Measurements from ENCODE around the gene WIPF3.
"Not testable (repeated sequence)": the region's sequence is repeated elsewhere in the genome, so short reads cannot be mapped to it uniquely, and the experiment has no call there.

WIPF3 gene

DNA sequence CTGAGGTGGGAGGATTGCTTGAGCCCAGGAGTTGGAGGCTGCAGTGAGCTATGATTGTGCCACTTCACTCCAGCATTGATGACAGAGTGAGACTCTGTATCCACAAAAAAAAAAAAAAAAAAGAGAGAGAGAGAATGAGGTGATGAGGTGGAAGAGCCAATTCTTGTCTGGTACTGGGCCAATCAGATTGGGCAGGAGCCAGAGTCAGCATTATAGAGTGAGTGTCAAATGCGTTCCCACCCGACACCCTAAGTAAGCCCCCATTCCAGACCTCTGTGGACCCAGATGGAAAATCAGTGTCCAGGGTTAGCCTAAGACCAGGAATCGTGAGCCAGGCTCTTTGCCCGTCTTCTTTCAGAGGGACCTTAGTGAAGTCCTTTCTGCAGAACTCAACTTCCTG lies 83.9 kb downstream of the WIPF3 start:
- Histone ChIP-seq H3K27me3 (ENCODE audit: insufficient read depth, low read length, poor library complexity, severe bottlenecking) (no peaks in the 10 kb centered on the region), H3K4me1 (ENCODE audit: insufficient read depth, low read length, poor library complexity, severe bottlenecking) (no peaks in the 10 kb centered on the region), H3F3A (ENCODE audit: low read depth) (no peaks in the 10 kb centered on the region), H3K9me2 (replicated peaks; ENCODE audit: low read depth, low read length) (no peaks in the 10 kb centered on the region), H3K4me3 (ENCODE audit: low read length, poor library complexity, severe bottlenecking) (no peak overlapping the region), H3K79me2 (ENCODE audit: insufficient read depth, low read length) (no peaks in the 10 kb centered on the region), H4K20me1 (ENCODE audit: insufficient read depth, low read length, poor library complexity, severe bottlenecking) (no peaks in the 10 kb centered on the region), H3K9ac (ENCODE audit: low read depth, low read length, poor library complexity, severe bottlenecking) (no peak overlapping the region), H3K4me2 (ENCODE audit: low read depth, low read length, poor library complexity, severe bottlenecking) (no peak overlapping the region), H3K9me3 (ENCODE audit: insufficient read depth, low read depth, low read length) (no peaks in the 10 kb centered on the region), H2AFZ (ENCODE audit: low read length) (no peak overlapping the region), H3K36me3 (ENCODE audit: insufficient read depth, low read length) (no peaks in the 10 kb centered on the region)
- TF ChIP-seq, protein P1, sequence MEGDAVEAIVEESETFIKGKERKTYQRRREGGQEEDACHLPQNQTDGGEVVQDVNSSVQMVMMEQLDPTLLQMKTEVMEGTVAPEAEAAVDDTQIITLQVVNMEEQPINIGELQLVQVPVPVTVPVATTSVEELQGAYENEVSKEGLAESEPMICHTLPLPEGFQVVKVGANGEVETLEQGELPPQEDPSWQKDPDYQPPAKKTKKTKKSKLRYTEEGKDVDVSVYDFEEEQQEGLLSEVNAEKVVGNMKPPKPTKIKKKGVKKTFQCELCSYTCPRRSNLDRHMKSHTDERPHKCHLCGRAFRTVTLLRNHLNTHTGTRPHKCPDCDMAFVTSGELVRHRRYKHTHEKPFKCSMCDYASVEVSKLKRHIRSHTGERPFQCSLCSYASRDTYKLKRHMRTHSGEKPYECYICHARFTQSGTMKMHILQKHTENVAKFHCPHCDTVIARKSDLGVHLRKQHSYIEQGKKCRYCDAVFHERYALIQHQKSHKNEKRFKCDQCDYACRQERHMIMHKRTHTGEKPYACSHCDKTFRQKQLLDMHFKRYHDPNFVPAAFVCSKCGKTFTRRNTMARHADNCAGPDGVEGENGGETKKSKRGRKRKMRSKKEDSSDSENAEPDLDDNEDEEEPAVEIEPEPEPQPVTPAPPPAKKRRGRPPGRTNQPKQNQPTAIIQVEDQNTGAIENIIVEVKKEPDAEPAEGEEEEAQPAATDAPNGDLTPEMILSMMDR (conservative IDR thresholded peaks at IDR 0.05; ENCODE audit: low read length) = no peak
- no peak for TF ChIP-seq EZH2phosphoT487 (IDR thresholded peaks at IDR 0.05; ENCODE audit: borderline replicate concordance)

DNA sequence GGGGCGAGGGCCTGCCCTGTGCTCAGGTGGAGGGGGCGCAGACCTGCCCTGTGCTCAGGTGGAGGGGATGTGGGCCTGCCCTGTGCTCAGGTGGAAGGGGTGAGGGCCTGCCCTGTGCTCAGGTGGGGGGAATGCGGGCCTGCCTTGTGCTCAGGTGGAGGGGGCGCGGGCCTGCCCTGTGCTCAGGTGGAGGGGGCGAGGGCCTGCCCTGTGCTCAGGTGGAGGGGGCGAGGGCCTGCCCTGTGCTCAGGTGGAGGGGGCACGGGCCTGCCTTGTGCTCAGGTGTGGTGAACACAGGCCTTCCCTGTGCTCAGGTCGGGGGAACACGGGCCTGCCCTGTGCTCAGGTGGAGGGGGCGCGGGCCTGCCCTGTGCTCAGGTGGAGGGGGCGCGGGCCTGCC lies 84.5 kb downstream of the WIPF3 start:
- H3F3A ChIP-seq (ENCODE audit: low read depth); H3K9me3 ChIP-seq (ENCODE audit: insufficient read depth, low read depth, low read length); H3K4me1 ChIP-seq (ENCODE audit: insufficient read depth, low read length, poor library complexity, severe bottlenecking); H3K4me2 ChIP-seq (ENCODE audit: low read depth, low read length, poor library complexity, severe bottlenecking); H3K9me2 ChIP-seq (replicated peaks; ENCODE audit: low read depth, low read length); H2AFZ ChIP-seq (ENCODE audit: low read length); H3K4me3 ChIP-seq (ENCODE audit: low read length, poor library complexity, severe bottlenecking); H4K20me1 ChIP-seq (ENCODE audit: insufficient read depth, low read length, poor library complexity, severe bottlenecking); H3K27me3 ChIP-seq (ENCODE audit: insufficient read depth, low read length, poor library complexity, severe bottlenecking); H3K36me3 ChIP-seq (ENCODE audit: insufficient read depth, low read length); H3K79me2 ChIP-seq (ENCODE audit: insufficient read depth, low read length); H3K9ac ChIP-seq (ENCODE audit: low read depth, low read length, poor library complexity, severe bottlenecking): not testable (repeated sequence)

DNA sequence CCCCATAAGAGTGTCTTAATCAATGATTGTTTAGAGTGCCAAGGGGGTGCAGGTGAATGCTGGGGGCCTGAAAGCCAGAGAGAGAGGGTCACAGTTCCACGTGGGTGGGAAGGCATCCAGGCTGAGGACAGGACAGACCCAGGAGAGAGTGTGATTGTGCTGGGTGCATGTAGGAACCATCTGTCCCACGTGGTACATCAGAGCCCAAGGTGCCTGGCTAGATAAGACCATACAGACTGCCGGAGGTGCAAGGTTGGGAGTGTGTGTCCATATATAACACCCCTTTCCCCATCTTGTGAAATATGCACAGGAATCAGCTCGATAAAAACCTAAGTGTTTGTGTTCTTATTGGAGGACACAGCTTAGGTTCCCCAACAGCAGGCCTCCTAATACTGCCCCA lies 85.5 kb downstream of the WIPF3 start:
- Histone ChIP-seq H3K4me1 (ENCODE audit: insufficient read depth, low read length, poor library complexity, severe bottlenecking) (no peaks in the 10 kb centered on the region), H3K9ac (ENCODE audit: low read depth, low read length, poor library complexity, severe bottlenecking) (no peak overlapping the region), H3K4me2 (ENCODE audit: low read depth, low read length, poor library complexity, severe bottlenecking) (no peak overlapping the region), H3K4me3 (ENCODE audit: low read length, poor library complexity, severe bottlenecking) (no peak overlapping the region), H2AFZ (ENCODE audit: low read length) (no peak overlapping the region), H3K27me3 (ENCODE audit: insufficient read depth, low read length, poor library complexity, severe bottlenecking) (no peaks in the 10 kb centered on the region), H3K36me3 (ENCODE audit: insufficient read depth, low read length) (no peaks in the 10 kb centered on the region), H3K9me2 (replicated peaks; ENCODE audit: low read depth, low read length) (no peaks in the 10 kb centered on the region), H3F3A (ENCODE audit: low read depth) (no peaks in the 10 kb centered on the region), H3K9me3 (ENCODE audit: insufficient read depth, low read depth, low read length) (no peaks in the 10 kb centered on the region), H4K20me1 (ENCODE audit: insufficient read depth, low read length, poor library complexity, severe bottlenecking) (no peaks in the 10 kb centered on the region), H3K79me2 (ENCODE audit: insufficient read depth, low read length) (no peaks in the 10 kb centered on the region)
- TF ChIP-seq EZH2phosphoT487 (IDR thresholded peaks at IDR 0.05; ENCODE audit: borderline replicate concordance) = no peak
- TF ChIP-seq, protein P1 (conservative IDR thresholded peaks at IDR 0.05; ENCODE audit: low read length) = no peak

DNA sequence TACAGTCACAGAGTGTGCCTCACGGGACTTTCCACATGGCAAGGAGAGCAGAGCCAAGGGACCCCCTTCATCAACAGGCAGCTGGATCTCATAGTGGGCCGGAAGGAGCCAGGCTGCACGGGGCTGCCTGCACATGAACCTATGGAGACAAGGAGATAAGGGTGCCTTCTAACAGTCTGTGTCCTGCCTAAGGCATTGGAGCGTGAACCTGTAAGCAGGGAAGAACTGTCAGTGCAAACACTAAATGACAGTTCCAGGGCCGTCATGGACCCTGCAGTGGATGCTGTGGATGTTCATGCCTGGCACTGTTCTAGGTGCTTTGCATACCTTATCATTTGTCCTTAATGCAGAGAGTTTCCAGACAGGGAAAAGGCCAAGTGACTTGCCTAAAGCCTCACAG lies 85.9 kb downstream of the WIPF3 start:
- Histone ChIP-seq H3K4me3 (ENCODE audit: low read length, poor library complexity, severe bottlenecking) (no peak overlapping the region), H3K4me2 (ENCODE audit: low read depth, low read length, poor library complexity, severe bottlenecking) (no peak overlapping the region), H3K9me2 (replicated peaks; ENCODE audit: low read depth, low read length) (no peaks in the 10 kb centered on the region), H3K9ac (ENCODE audit: low read depth, low read length, poor library complexity, severe bottlenecking) (no peak overlapping the region), H3K79me2 (ENCODE audit: insufficient read depth, low read length) (no peaks in the 10 kb centered on the region), H3F3A (ENCODE audit: low read depth) (no peaks in the 10 kb centered on the region), H3K4me1 (ENCODE audit: insufficient read depth, low read length, poor library complexity, severe bottlenecking) (no peaks in the 10 kb centered on the region), H3K9me3 (ENCODE audit: insufficient read depth, low read depth, low read length) (no peaks in the 10 kb centered on the region), H3K27me3 (ENCODE audit: insufficient read depth, low read length, poor library complexity, severe bottlenecking) (no peaks in the 10 kb centered on the region), H2AFZ (ENCODE audit: low read length) (no peak overlapping the region), H4K20me1 (ENCODE audit: insufficient read depth, low read length, poor library complexity, severe bottlenecking) (no peaks in the 10 kb centered on the region), H3K36me3 (ENCODE audit: insufficient read depth, low read length) (no peaks in the 10 kb centered on the region)
- TF ChIP-seq, protein P1 (conservative IDR thresholded peaks at IDR 0.05; ENCODE audit: low read length) = no peak
- no peak for TF ChIP-seq EZH2phosphoT487 (IDR thresholded peaks at IDR 0.05; ENCODE audit: borderline replicate concordance)

Data from Loucy (cell line).